Right ventricle myocardium superior (tissue), 1 donor: ENCODE data around the gene DNAJB12. TPM values are rescaled to one million over a fixed set of nuclear protein-coding genes. Genes with fewer than 3 reads are reported as not detected.
"Not testable (repeated sequence)": the region's sequence is repeated elsewhere in the genome, so short reads cannot be mapped to it uniquely, and the experiment has no call there.

Source experiments
- ATAC-seq: fragments of 200-7000 bp; cut with Tn5 transposase; one replicate; pipeline ENCODE4 v1.9.1; 2020; ENCODE audit warnings: mild to moderate bottlenecking; ENCODE audit not compliant: poor library complexity
- DNase-seq: peaks from one replicate; pipeline ENCODE4 v3.0.0-alpha.2; 2020
- intact Hi-C: fragments of 100-400 bp; cut with DNase I; formaldehyde crosslinking; loops from one replicate; pipeline ENCODE4 v1.11.2; 2022
- long read RNA-seq: library from polyadenylated mRNA; unstranded; transcript quantifications from one replicate; pipeline ENCODE4 v2.0.0, GENCODE V29; 2021
- total RNA-seq: library from RNA; stranded (reverse); fragmentation: NEBNext Ultra II Directional; extraction: Animal tissue kit (Norgen Biotek cat#: 25700); gene quantifications from one replicate; pipeline ENCODE4 v1.2.1, GENCODE V29; 2021
- donor health status: DM: no; HTN: yes; CAD: no; lungs with severe emphysema.

DNAJB12 gene
- total RNA-seq, result 26.1 TPM
- long read RNA-seq, full-length matches to known transcripts, result 85 of 150 reads
- long read RNA-seq, partial matches to known transcripts, result 1 of 150 reads
- long read RNA-seq, other reads (novel, unspliced or antisense), result 64 of 150 reads

- DNase-seq (peak; percentile 93), ATAC-seq (peak; percentile 94)
- intact Hi-C loops, result no loop called here
Observed at GRCh38 chr10:72354356-72355213, at the start of gene DNAJB12. TSS of gene DNAJB12 (minus strand) at chr10:72354919. CDS start at chr10:72354897, 22 bp downstream.

- intact Hi-C loops, DNase-seq, ATAC-seq: not testable (repeated sequence)
Observed at GRCh38 chr10:72395581-72395980, 40.9 kb upstream of the DNAJB12 start.

- DNase-seq, result no peak
- intact Hi-C loops, result no loop called here
- ATAC-seq, result no peak
Observed at GRCh38 chr10:72392571-72392970, 37.9 kb upstream of the DNAJB12 start.

GRCh38 chr10:72390764-72391163, 36.0 kb upstream of the DNAJB12 start:
- DNase-seq (no peak), ATAC-seq (no peak)
- intact Hi-C loops, result no loop called here

- no peak for DNase-seq
- no peak for ATAC-seq
- intact Hi-C loops, result no loop called here
Observed at GRCh38 chr10:72389716-72390115, 35.0 kb upstream of the DNAJB12 start.

GRCh38 chr10:72389014-72389413, 34.3 kb upstream of the DNAJB12 start:
- intact Hi-C loops, result no loop called here

GRCh38 chr10:72388062-72388461, 33.3 kb upstream of the DNAJB12 start:
- intact Hi-C loops, result no loop called here
- ATAC-seq, result no peak
- DNase-seq, result no peak

More at GRCh38 chr10:72389014-72389413, 34.3 kb upstream of the DNAJB12 start:
- no peak for DNase-seq
- ATAC-seq, result no peak

GRCh38 chr10:72386916-72387586, 32.3 kb upstream of the DNAJB12 start:
- ATAC-seq, result no peak
- DNase-seq, result no peak
- intact Hi-C loops, result no loop called here

- ATAC-seq, result no peak
- DNase-seq, result no peak
- intact Hi-C loops, result no loop called here
Observed at GRCh38 chr10:72385724-72386123, 31.0 kb upstream of the DNAJB12 start.

GRCh38 chr10:72384982-72385381, 30.3 kb upstream of the DNAJB12 start:
- DNase-seq, ATAC-seq, intact Hi-C loops: not testable (repeated sequence)

- ATAC-seq (no peak), DNase-seq (no peak)
- intact Hi-C loops, result loop anchor here (10.0 kb wide), 1 partner anchor 315 kb away; the partner anchor contains the start of gene MCU
Observed at GRCh38 chr10:72379776-72380175, 25.1 kb upstream of the DNAJB12 start.

GRCh38 chr10:72379062-72379461, 24.3 kb upstream of the DNAJB12 start:
- ATAC-seq (no peak), DNase-seq (no peak)
- intact Hi-C loops, result loop anchor here (10.0 kb wide), 1 partner anchor 316 kb away; the partner anchor contains the start of gene MCU

- ATAC-seq, result no peak
- intact Hi-C loops, result loop anchor here (10.0 kb wide), 1 partner anchor 319 kb away; the partner anchor contains the start of gene MCU
- no peak for DNase-seq
Observed at GRCh38 chr10:72375585-72375984, 20.9 kb upstream of the DNAJB12 start.

- intact Hi-C loops, result loop anchor here (10.0 kb wide), 1 partner anchor 320 kb away; the partner anchor contains the start of gene MCU
Observed at GRCh38 chr10:72375173-72375572, 20.5 kb upstream of the DNAJB12 start.

GRCh38 chr10:72370201-72370722, 15.5 kb upstream of the DNAJB12 start:
- no peak for DNase-seq
- ATAC-seq, result no peak
- intact Hi-C loops, result loop anchor here (10.0 kb wide), 1 partner anchor 325 kb away; the partner anchor contains the start of gene MCU

More at GRCh38 chr10:72375173-72375572, 20.5 kb upstream of the DNAJB12 start:
- ATAC-seq (no peak), DNase-seq (no peak)

GRCh38 chr10:72367301-72367960, 12.7 kb upstream of the DNAJB12 start:
- intact Hi-C loops, result no loop called here
- DNase-seq (no peak), ATAC-seq (no peak)

- no peak for DNase-seq
- intact Hi-C loops, result no loop called here
- no peak for ATAC-seq
Observed at GRCh38 chr10:72365106-72365895, 10.6 kb upstream of the DNAJB12 start.
